Embryonic facial prominence (tissue), 1 donor: Measurements from ENCODE around the gene NTMT2.
"Not testable (repeated sequence)": the region's sequence is repeated elsewhere in the genome, so short reads cannot be mapped to it uniquely, and the experiment has no call there.

ENCODE experiments used
- DNase-seq: peaks from one replicate; pipeline ENCODE4 v3.0.0-alpha.2; 2016; ENCODE audit errors: extremely low spot score

NTMT2 gene

GRCh38 chr1:170157820-170158219 lies 12.1 kb downstream of the NTMT2 start:
- no peak for DNase-seq

GRCh38 chr1:170162459-170163246 lies 16.9 kb downstream of the NTMT2 start:
- no peak for DNase-seq

DNA sequence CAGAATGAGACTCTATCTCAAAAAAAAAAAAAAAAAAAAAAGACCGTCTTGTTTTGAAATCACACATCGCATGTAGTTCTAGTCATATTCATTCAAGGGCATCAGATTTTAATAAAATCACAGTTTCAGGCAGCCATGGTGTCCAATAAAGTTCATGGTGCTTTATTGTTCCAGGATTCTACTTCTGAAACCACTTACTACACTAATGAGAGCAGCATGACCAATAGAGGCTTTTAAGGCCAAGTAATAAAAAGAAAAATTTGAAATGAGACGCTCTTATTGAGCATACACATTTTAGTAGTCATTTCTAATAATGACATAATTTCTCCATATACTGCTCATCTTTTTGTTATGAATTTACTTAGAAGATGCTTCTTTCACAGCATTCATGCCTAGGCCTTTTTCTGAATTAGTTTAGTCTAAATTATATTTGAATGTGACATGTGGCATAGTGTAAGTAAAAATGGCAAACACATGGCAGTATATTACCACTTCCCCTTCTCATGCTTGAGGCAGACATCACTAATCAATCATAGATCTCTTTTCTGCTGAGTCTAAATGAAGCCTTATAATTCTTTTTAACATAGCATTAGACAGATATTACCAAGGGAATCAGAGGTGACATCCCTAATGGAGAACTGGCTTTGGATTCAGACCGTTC lies 18.5 kb downstream of the NTMT2 start:
- no peak for DNase-seq

DNA sequence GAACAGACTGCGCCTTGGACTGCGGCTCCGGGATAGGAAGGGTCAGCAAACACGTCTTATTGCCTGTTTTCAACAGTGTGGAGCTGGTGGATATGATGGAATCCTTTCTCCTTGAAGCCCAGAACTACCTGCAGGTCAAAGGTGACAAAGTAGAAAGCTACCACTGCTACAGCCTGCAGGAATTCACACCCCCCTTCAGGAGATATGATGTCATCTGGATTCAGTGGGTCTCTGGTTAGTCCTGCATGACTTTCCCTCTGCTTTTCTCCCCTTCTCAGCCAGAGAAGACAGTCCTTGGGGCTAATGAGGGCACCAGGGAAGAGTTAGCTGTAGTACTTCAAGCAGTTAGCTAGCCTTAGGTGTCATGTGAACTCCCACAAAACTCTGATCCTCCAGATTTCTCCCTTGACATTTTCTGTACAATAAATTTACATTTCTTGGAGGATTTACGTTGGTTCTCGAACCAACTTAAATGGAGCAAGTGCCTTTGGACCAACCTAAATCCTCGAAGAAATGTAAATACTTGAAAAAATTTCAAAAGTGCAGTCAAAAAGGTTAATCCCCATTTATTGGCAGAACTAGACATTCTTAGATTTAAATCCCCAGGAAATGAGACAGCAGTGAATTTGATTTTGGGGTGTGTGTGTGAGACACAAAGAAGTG lies 20.9 kb downstream of the NTMT2 start:
- no peak for DNase-seq

DNA sequence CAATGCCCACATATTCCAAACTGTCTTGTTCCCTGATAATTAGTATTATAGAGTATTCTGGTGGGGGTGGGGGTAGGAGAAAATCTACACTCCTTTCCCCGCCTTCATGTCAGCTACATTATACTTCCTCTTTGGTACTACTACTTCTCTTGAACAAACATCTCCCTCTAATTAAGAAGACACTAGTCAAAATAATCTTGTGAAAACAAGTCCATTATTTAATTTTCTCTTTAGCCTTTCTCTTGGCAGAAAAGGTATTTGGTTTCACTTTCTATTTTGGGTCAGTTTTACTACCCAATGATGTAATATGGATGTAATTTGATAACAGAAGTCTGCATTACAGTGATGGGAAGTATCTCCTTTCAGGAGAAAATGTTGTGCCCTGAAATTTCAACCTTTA lies 22.5 kb downstream of the NTMT2 start:
- no peak for DNase-seq

DNA sequence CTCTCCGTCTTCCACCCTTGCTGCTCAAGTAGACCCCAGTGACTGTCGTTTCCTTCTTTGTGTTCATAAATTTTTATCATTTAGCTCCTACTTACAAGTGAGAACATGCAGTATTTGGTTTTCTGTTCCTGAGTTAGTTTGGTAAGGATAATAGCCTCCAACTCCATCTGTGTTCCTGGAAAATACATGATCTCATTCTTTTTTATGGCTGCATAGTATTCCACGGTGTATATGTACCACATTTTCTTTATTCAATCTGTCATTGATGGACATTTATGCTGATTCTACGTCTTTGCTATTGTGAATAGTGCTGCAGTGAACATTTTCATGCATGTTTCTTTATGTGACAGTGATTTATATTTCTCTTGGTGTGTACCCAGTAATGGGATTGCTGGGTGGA lies 24.8 kb downstream of the NTMT2 start:
- DNase-seq, result not testable (repeated sequence)

DNA sequence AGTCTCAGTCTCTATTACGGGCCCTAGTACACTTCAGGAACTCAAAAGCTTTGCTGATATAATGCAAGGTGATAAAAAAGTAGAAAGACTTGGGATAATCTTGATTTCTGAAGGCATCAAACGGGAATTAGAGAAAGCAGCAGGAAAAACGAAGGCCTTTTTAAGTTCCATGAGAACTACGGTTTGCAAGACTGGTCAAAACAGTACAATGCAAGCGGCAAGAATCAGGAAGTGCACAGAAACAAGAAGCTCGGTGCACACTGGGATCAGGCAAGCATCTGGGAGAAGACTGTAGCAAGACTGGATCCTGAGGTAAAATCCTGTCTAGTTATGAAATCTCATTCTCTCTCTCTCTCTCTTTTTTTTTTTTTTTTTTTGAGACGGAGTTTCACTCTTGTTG lies 28.6 kb downstream of the NTMT2 start:
- DNase-seq, result no peak

GRCh38 chr1:170175041-170175440 lies 29.3 kb downstream of the NTMT2 start:
- DNase-seq, result no peak

- no peak for DNase-seq
Observed at GRCh38 chr1:170175484-170175883, 29.7 kb downstream of the NTMT2 start.

GRCh38 chr1:170176772-170177171 lies 31.0 kb downstream of the NTMT2 start:
- DNase-seq, result no peak

DNA sequence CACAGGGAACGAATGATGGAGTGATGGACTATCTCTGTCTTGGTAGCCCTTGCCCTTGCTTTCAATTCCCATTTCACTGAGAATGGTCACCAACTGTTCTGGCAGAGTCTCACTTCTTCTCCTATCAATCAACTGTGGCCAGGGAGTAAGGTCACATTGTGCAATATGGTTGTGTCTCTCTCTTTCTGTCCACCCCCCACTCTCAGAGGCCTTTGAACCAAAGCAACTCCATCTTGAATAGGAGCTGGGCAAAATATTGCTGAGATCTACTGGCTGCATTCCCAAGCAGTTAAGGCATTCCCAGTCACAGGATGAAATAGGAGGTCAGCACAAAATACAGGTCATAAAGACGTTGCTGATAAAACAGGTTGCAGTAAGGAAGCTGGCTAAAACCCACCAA lies 36.7 kb downstream of the NTMT2 start:
- no peak for DNase-seq

DNA sequence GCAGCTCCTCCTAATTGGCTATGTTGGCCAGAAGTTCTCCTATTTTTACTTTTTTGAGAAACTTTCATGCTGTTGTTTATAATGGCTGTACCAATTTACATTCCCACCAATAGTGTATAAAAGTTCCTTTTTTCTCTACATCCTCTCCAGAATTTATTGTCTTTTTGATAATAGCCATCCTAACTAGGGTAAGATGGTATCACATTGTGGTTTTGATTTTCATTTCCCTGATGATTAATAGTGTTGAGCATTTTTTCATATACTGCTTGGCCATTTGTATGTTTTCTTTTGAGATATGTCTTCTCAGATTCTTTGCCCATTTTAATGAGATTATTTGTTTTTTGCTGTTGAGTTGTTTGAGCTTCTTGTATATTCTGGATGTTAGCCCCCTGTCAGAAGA lies 46.8 kb downstream of the NTMT2 start:
- no peak for DNase-seq

- no peak for DNase-seq
Observed at GRCh38 chr1:170194451-170194850, 48.7 kb downstream of the NTMT2 start.

GRCh38 chr1:170196490-170197236 lies 50.9 kb downstream of the NTMT2 start:
- no peak for DNase-seq

DNA sequence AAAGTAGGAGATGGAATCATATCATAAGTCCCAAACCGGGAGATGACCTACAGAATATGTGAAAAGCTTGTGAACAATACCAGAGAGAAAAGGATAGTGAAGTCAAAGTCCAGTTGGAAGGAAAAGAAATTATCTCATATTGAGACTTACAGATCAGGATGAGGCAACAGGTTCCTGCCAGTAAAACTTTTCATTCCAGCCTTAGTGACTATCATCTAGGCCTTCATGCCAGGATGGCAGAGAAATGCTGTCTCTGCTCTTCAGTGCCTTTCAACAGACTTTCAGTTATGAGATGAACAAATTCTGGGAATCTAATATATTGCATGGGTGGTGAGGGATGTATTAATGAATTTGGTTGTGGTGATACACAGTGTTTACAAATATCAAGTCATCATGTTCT lies 52.3 kb downstream of the NTMT2 start:
- no peak for DNase-seq

GRCh38 chr1:170198584-170198983 lies 52.8 kb downstream of the NTMT2 start:
- no peak for DNase-seq

DNA sequence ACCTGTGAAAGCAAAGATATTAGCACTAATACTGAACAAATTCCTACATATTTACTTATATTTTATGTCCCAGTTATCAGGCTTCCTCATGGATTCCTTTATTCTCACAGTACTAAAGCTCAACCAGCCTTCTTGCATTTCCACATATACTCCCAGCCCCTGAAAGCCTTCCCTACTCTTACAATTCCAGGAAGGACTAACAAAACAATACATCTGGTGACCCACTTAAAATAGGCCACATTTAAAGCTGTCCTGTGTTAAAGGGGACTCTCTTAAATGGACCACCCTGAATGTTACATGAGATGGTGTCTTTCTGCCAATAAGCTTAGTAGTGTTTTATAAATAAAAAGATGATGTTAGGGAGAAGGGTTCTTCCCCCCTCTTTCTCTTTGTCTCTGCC lies 54.4 kb downstream of the NTMT2 start:
- no peak for DNase-seq

DNA sequence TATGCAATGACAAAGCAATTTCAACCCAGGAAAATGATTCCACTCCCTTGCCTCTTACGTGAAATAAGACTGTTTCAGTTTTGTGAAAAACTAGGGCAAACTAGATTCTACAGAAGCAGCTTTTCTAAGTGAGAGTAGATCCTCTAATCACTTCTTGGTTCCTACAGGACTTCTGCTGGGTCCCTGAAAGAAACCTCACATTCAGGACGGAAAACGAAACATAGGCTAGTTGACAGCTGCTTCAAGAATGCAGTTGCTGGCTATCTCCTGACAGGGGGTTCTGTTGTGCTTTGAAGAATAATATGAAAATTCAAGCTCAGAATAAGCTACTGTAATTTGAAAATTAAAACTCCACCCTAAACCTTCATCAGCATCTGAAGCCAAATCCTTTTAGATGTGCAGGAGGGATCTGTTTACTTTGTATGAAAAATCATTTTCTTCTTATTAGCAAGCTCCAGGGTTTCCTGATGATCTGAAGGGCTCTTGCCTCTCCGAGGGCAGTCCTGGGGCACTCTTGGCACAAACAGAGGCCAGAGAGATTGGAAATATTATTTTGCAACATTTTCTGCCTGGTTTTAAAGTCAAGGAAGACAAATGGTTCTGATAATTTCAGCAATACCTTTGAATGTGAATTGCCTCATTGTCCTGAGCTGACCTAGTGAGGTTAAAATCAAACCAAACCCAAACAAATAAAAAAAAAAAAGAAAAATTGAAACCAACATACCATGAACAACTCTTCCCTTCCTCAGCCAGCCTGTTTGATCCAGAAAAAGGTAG lies 55.0 kb downstream of the NTMT2 start:
- no peak for DNase-seq

DNA sequence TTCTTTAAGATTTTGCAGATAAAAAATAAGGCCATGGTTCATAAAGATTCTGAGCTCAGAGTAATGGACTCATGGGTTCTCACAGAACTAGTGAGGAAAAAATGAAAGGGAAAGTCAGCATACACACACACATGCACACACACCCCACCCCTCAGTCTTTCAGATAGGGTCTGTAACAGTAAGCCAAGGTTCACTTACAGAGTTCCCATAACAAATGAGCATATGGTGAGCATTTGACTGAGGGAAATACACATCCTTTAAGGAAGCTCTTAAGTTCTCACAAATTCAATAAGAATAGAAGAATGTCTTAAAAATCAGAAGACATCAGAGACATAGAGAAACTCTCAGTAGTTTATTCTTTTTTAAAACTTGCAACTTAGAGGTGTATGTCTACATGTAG lies 57.9 kb downstream of the NTMT2 start:
- no peak for DNase-seq

- DNase-seq, result no peak
Observed at GRCh38 chr1:170204121-170204520, 58.4 kb downstream of the NTMT2 start.

GRCh38 chr1:170205301-170205700 lies 59.5 kb downstream of the NTMT2 start:
- DNase-seq, result no peak
